Panc1 (cell line): ENCODE measurements around the gene RASSF4.

Source experiments
- CTCF ChIP-seq: fragments of 450-650 bp; IDR thresholded peaks from 2 replicates; pipeline ENCODE4 v1.5.1; 2017; ENCODE audit warnings: mild to moderate bottlenecking
- POLR2AphosphoS5 ChIP-seq: IDR thresholded peaks from 2 replicates; pipeline ENCODE4 v1.6.1; 2012; ENCODE audit warnings: mild to moderate bottlenecking, low read depth, low read length, moderate library complexity
- REST ChIP-seq, 2 experiments: IDR thresholded peaks; 2 replicates each; pipeline ENCODE4 v1.6.1; 2011 to 2012; ENCODE audit warnings: low read depth in 2 of 2, control low read depth in 1 of 2, low read length in 1 of 2, mild to moderate bottlenecking in 1 of 2, moderate library complexity in 1 of 2; ENCODE audit not compliant: insufficient read depth in 1 of 2
- SIN3A ChIP-seq: IDR thresholded peaks from 2 replicates; pipeline ENCODE4 v1.6.1; 2012; ENCODE audit warnings: low read depth, mild to moderate bottlenecking, low read length, moderate library complexity, borderline replicate concordance; ENCODE audit not compliant: insufficient read depth
- TCF7L2 ChIP-seq: IDR thresholded peaks from 2 replicates; pipeline ENCODE4 v1.6.1; 2011; ENCODE audit warnings: mild to moderate bottlenecking, low read depth, low read length, inconsistent platforms

- TF ChIP-seq SIN3A (no peak), CTCF (no peak), TCF7L2 (no peak), POLR2AphosphoS5 (no peak), REST (IDR thresholded peaks at IDR 0.05; ENCODE audit: insufficient read depth in 1 of 2, low read depth in 2 of 2, low read length in 1 of 2) (no peak)
Observed at GRCh38 chr10:44954042-44954441, 5.6 kb upstream of the RASSF4 start.
